ENCODE data around the gene CYB561A3.

CYB561A3 gene

GRCh38 chr11:61303725-61304124, 58.0 kb downstream of the CYB561A3 start:
- Mint-ChIP-seq H3K27ac (no peak overlapping the region), H3K9me3 (no peaks in the 10 kb centered on the region), H3K27me3 (no peaks in the 10 kb centered on the region), H3K4me1 (no peaks in the 10 kb centered on the region), H3K36me3 (peaks cover 26% of the 10 kb centered on the region), H3K4me3 (no peak overlapping the region)
- DNase-seq (ENCODE audit: low spot score in 2 of 2) (no peak), ATAC-seq (ENCODE audit: low read depth) (no peak)

GRCh38 chr11:61302550-61302949, 59.1 kb downstream of the CYB561A3 start:
- ATAC-seq (ENCODE audit: low read depth) (no peak), DNase-seq (ENCODE audit: low spot score in 2 of 2) (no peak)
- peaks cover 28% of the 10 kb centered on the region for H3K36me3 Mint-ChIP-seq
- no peak overlapping the region for H3K4me3 Mint-ChIP-seq
- H3K9me3 Mint-ChIP-seq: no peaks in the 10 kb centered on the region
- H3K27ac Mint-ChIP-seq: no peak overlapping the region
- H3K4me1 Mint-ChIP-seq: no peaks in the 10 kb centered on the region
- no peaks in the 10 kb centered on the region for H3K27me3 Mint-ChIP-seq

All from memory B cell (primary cell).